GM18517 (cell line): ENCODE measurements around the gene USP3.

Experiments
- ATAC-seq: cut with Tn5 transposase; IDR thresholded peaks from one replicate; pipeline ENCODE4 v1.9.1; 2021; ENCODE audit warnings: mild to moderate bottlenecking, moderate library complexity; ENCODE audit not compliant: unreplicated experiment

The USP3 gene

GRCh38 chr15:63495780-63496488 lies 8.5 kb upstream of the USP3 start:
- ATAC-seq: no peak

GRCh38 chr15:63497642-63498467 lies 6.5 kb upstream of the USP3 start:
- ATAC-seq: no peak

- no peak for ATAC-seq
Observed at GRCh38 chr15:63499175-63499549, 5.2 kb upstream of the USP3 start.

GRCh38 chr15:63499611-63500010 lies 4.8 kb upstream of the USP3 start:
- ATAC-seq: no peak

- ATAC-seq: no peak
Observed at GRCh38 chr15:63500265-63501250, 3.8 kb upstream of the USP3 start.

GRCh38 chr15:63501256-63502089 lies 2.9 kb upstream of the USP3 start:
- ATAC-seq: no peak

GRCh38 chr15:63502137-63502766 lies 2.1 kb upstream of the USP3 start:
- ATAC-seq: no peak

GRCh38 chr15:63502843-63503738 lies 1.3 kb upstream of the USP3 start:
- peak; percentile 55 for ATAC-seq

- peak; percentile 20 for ATAC-seq
Observed at GRCh38 chr15:63503739-63504246, 600 bp upstream of the USP3 start.

- no peak for ATAC-seq
Observed at GRCh38 chr15:63504979-63505841, 817 bp downstream of the USP3 start.

GRCh38 chr15:63505842-63506222 lies 1.4 kb downstream of the USP3 start:
- ATAC-seq: no peak

- ATAC-seq: no peak
Observed at GRCh38 chr15:63506537-63507035, 2.2 kb downstream of the USP3 start.

- no peak for ATAC-seq
Observed at GRCh38 chr15:63507878-63508818, 3.8 kb downstream of the USP3 start.

GRCh38 chr15:63509056-63509954 lies 4.9 kb downstream of the USP3 start:
- no peak for ATAC-seq
